ENCODE measurements around the gene RAB8A.
"Not testable (repeated sequence)": the region's sequence is repeated elsewhere in the genome, so short reads cannot be mapped to it uniquely, and the experiment has no call there.

Gene RAB8A

DNA sequence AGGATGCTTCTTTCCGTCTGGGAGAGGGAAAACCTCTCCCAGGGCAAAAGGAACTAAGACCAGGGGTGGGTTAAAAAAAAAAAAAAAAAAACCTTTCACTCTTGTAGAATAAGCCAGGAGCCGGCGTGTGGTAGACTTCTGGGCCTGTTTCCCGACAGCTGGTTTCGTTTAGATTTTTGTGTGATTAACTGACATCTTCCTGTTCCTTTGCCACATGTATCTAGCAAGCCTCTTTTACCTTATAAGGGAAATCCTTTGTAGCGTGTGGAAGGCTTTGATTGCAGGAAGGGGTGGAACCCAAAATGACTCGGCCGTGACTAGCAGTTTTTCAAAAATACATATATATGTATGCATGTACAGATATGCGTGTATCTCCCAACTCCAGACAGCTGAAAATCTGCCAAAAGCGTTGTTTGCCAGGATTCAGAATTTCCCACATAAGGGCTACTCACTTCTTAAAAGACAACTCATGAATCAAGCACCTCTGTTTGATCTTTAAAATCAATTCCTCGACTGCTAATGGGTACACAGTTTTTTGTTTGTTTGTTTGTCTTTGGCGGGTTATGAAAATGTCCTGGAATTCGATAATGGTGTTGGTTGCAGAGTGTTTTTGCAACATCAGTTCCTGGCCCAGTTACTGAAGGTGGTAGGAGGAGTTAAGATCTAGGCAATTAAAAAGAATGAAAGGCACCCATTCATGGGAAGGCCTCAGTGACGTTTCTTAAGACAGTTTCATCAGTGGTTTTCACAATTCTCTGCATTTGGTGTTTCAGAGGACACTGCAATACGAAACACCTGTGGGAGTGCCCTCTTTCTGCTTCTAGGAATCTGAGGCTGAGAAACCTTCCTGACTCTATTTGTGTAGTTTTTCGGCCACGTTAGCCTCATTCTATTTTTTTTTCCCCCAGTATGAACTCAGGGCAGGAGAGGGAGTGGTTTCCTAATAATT lies 32.7 kb upstream of the RAB8A start:
- peak; percentile 94 for DNase-seq

DNA sequence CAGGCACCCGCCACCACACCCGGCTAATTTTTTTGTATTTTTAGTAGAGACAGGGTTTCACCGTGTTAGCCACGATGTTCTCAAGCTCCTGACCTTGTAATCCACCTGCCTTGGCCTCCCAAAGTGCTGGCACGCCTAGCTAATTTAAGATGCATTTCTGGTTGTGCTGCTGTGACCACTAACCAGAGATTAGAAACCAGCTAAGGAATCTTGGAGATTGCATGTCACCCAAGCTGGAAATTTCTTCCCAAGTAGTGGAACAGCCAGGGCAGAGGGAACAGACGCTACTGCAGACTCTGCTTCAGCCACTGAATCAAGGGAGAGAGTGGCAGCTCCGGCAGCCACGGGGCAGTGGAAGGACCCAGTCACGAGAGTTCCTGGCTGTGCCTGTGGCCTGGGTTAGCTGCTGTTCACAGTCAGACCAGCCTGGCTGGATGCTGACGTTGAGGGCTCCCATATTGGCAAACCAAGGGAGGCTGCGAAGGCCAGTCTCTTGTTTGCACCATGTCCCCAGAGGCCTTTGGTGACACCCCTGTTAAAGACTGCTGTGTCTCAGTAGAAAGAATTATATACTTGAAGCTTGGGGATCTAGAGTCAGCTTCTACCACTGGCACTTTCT lies 27.5 kb upstream of the RAB8A start:
- no peak for DNase-seq

DNA sequence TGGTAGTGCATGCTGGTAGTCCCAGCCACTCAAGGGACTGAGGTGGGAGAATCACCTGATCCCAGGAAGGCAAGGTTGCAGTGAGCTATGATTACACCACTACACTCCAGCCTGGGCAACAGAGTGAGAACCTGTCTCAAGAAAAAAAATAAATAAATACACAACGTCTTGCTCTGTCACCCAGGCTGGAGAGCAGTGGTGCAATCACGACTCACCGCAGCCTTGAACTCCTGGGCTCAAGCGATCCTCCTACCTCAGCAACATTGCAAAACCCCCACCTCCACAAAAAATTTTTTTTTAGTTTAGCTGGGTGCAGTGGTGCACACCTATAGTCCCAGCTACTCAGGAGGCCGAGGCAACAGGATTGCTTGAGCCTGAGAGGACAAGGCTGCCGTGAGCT lies 26.6 kb upstream of the RAB8A start:
- DNase-seq, result peak; percentile 38

DNA sequence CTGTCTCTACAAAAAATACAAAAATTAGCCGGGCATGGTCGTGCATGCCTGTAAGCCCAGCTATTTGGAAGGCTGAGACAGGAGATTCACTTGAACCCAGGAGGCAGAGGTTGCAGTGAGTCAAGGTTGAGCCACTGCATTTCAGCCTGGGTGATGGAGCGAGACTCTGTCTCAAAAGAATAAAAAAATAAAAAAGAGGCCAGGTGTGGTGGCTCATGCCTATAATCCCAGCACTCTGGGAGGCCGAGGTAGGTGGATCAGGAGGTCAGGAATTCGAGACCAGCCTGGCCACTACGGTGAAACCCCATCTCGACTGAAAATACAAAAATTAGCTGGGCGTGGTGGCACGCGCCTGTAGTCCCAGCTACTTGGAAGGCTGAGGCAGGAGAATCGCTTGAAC lies 24.3 kb upstream of the RAB8A start:
- DNase-seq, result not testable (repeated sequence)

DNA sequence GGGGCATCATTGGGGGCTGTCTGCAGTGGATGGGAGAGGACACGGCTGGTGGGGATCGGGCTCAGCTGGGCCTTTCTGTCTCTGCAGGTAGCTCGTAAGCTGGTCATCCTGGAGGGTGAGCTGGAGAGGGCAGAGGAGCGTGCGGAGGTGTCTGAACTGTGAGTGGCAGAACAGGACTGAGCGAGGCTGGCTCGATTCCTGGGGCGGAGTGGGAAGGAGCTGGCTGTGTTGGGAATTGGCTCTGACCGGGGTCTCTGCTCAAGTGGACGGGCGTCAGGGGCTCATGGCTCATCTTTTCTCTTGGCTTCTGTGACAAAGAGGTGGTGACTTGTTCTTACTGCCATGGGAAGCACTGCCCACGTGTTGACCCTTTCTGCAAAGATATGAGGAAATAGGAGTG lies 23.7 kb upstream of the RAB8A start:
- no peak for DNase-seq

DNA sequence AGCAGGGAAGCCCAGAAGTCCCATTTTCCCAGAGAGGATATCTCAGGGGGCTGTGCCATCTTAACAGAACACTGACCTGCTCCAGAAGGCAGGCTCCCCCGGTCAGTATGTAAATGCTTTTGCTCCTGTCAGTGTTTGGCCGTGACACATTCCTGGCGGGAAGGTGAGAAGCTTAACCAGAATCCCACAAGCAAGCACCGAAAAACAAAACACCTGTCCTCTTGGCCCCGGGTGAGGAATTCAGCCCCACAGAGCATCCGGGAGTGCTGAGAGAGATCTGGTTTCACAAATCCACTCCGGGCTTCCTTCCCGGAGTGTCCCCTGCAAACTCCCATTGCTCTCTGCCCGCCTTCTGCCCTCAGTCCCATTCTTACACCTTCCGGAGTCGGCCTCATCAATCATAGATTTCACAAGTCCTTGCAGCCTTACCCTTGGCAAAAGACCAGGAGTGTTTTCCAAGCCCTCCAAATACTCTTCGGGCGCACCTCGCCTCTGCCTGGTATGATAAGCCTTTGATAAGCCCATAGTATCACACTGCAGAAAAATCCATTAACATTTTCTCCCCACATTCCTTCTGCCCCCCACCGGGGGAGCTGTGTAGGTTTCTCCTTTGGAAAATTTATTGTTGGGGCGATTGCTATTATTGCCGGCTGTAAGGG lies 23.2 kb upstream of the RAB8A start:
- DNase-seq, result no peak

DNA sequence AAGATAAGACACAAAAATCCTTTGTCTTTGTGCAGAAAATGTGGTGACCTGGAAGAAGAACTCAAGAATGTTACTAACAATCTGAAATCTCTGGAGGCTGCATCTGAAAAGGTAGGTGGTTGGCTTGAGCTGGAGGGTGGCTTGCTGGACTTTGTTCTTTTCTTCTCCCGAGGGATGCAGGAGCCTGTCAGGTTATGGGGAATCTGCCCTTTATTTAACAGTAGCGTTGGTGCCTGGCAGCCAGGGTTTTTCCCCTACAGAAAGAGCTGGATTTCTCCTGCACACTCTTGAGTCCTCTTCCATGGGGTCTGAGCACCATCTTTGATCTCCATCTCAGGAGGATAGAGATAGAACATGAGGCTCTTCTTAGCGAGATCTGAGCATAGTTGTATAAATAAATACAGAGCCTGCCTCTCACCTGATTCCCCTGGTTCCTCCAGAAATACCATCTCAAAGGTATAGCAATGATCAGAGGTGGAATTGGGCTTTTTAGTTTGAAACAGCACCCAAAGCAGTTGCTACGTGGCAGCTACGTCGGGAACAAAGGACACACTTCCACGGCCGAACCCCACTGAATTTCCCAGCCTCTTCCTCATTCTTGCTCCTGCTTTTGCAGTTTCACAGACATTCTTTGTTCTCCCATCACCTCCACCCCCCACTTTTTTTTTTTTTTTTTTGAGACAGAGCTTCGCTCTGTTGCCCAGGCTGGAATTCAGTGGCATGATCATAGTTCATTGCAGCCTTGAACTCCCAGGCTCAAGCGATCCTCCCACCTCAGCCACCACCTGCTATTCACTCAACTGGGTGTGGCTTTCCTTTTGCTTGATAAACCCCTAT lies 22.5 kb upstream of the RAB8A start:
- DNase-seq, result no peak

DNA sequence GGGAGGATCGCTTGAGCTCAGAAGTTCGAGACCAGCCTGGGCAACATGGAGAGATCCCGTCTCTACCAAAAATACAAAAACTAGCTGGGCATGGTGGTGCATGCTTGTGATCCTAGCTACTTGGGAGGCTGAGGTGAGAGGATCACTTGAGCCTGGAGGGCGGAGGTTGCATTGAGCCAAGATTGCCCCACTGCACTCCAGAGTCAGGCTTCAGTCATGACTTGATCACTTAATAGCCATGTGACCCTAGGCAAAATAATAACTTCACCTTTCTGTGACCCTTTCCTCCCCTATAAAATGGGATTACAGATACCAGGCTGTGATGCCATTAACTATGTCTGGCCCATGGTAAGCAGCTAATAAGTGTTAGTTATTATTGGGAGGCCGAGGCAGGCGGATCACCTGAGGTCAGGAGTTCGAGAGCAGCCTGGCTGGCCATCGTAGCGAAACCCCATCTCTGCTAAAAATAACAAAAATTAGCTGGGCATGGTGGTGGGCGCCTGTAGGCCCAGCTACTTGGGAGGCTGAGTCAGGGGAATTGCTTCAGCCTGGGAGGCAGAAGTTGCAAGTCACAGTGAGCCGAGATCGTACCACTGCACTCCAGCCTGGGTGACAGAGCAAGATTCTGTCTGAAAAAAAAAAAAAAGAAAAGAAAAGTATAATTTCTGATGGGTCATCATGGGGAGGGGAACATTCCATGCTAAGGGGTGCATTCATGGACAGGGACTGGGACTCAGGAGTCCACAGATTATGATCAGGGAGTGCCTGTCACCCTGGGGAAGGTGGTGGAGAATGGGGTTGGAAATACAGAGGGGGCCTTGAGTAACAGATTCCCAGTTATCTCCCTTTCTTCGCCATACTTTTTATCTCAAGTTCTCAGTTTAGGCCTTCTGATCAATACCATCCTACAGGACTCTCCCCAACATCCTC lies 19.9 kb upstream of the RAB8A start:
- DNase-seq, result no peak

DNA sequence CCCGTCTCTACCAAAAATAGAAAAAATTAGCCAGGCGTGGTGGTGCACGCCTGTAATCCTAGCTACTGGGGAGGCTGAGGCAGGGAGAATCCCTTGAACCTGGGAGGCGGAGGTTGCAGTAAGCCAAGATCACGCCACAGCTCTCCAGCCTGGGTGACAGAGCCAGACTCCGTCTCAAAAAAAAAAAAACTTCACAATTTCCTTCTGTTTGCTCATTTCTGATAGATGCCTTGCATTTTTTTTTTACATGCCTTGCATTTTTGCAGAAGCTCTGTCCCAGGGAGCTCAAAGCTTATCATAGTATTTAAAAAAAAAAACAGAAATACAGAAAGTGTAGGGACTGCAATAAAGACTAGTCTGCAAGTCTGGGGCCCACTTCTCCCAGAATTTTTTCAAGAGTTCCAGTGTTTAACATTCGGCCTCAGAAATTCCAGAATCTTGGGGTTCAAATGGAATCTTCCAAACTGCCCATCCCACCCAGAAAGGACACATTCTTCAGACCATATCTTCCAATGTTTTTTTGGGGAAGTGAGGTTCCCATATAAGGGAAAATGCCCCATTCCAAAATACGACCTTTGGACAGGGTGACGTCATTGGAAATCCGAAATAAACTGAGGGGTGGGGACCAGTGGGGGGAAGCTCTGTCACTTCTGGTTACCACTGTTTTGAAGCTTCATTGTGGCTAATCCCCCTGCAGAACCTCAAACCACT lies 17.2 kb upstream of the RAB8A start:
- DNase-seq, result no peak

DNA sequence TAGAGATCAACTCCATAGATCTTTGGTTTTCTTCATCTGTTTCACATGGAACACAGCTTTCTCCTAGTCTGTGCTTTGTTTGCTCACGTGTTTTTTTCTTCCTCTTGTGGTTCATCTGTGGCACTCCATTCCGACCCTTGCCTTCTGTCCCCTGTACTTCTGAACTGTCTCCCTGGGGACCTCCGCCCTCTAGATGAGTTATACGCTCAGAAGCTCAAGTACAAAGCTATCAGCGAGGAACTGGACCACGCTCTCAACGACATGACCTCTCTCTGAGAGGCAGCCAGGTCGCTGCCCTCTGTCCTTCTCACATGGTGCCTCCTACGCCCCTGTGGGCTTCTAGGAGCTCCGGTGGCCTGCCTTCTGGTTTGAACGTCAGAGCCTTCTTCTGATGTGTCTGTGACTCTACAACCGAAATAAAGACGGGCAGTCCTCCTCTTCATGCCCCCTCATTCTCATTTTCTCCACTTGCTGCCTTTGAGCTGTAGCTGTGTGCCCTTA lies 16.6 kb upstream of the RAB8A start:
- DNase-seq, result no peak

DNA sequence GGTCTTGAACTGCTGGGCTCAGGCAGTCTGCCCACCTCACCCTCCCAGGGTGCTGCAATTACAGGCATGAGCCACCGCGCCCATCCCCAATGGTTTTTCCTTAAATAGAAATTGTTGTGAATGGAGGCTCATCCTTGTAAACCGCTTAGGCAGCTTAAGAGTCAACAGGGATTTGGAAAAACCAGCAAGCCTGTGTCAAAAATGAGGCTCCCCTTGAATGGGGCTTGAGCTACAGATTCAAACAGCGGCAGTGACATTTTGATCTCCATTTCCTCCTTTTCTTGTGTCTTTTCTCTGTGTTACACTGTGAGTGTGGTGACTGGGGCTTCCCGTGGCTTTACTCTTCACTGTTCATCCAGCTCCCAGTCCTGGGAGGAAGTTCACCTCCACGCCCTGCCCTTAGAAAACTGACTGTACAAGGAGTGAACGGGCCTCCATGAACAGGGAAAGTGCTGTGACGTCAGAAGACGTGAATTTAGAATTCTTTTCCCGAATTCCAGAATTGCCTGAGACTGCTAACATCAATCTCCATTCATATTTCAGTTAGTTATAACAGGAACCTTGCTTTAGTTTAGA lies 15.3 kb upstream of the RAB8A start:
- no peak for DNase-seq

DNA sequence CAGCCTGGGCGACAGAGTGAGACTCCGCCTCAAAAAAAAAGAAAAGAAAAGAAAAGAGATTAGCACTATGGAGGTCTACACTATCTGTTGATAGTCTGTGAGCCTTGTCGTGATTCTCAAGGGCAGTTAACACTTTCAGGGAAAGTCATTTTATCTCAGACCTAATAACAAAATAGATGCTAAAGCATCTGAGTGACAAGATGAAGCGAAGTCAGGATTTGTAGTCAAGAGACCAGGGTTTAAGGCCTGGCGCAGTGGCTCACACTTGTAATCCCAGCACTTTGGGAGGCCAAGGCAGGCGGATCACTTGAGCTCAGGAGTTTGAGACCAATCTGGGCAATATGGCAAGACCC lies 13.3 kb upstream of the RAB8A start:
- DNase-seq, result no peak

DNA sequence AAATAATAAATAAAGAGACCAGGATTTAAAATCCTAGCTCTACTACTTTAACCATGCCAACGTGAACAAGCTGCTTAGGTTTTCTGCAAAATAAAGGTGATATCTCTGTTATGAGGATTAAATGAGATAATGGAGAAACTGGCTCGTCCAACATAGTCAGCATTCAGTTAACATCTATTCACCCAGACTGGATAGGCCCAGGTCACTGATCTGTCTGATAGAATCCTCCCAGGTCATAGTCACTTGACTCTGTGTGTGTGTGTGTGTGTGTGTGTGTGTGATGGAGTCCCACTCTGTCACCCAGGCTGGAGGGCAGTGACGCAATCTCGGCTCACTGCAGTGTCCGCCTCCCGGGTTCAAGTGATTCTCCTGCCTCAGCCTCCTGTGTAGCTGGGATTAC lies 12.9 kb upstream of the RAB8A start:
- no peak for DNase-seq

DNA sequence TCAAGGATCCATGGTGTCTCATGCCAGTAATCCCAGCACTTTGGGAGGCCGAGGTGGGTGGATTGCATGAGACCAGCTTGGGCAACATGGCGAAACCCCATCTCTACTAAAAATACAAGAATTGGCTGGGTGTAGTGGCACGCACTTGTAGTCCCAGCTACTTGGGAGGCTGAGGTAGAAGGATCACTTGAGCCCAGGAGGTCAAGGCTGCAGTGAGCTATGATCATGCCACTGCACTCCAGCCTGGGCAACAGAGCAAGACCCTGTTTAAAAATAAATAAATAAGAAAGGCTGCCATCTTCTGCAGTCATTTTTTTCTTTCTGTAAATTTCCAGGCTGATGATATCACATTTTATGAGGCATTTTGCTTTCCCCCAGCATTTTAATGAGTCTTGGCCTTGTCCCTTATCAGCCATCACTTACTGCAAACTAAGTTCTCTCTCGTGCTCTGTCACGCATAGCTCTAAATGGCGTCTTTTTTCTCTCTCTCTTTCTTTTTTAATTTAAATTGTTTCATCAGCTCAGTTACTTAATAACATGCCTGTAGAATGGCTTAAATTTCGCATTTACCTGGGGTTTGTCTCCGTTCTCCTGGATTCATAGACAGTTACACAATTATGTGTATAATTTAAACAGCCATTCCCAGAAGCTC lies 12.2 kb upstream of the RAB8A start:
- DNase-seq, result not testable (repeated sequence)

DNA sequence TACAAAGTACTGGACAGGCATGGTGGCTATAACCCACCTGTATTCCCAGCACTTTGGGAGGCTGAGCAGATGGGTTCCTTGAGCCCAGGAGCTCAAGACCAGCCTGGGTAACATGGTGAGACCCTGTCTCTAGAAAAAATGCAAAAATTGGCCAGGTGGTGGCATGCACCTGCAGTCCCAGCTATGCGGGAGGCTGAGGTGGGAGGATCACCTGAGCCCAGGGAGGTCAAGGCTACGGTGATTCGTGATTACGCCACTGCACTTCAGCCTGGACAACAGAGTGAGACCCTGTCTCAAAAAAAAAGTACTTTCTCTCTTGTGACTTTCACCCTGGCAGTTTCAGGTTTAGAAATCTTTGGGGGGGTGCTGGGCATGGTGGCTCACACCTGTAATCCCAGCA lies 11.2 kb upstream of the RAB8A start:
- DNase-seq, result no peak

DNA sequence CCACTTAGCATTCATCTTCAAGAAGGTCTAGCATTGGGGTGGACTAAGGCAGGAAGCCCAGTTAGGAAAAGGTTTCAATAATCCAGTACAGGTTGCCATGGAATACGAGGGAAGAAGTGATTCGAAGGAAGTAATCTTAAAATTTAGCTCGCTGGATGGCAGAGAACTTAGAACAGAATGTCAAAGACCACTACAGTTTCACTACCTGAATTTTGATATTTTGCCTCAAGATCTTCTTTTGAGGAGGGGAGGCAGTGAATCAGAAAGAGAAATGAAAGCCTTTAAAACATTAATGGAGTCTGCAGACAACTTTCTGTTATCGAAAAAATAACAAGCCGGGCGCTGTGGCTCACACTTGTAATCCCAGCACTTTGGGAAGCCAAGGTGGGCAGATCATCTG lies 7.0 kb upstream of the RAB8A start:
- no peak for DNase-seq

DNA sequence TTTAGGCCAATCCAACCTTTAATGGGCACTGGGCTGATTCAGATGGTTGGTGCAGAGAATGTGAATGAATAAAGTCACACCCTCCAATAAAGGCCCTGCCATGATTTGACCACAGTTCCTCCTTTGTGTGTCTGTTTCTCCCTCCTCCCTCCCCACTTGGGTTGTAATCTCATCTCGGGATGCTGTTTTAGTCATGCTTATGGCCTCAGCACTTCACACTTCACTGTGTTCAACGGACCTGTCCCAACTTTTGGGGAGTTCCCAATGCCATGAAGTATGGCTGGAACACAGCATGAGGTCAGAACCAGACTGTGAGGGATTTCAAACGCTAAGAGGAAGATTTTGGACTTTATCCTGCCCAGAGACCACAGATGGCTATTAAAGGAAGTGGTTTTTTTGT lies 5.6 kb upstream of the RAB8A start:
- peak; percentile 57 for DNase-seq

DNA sequence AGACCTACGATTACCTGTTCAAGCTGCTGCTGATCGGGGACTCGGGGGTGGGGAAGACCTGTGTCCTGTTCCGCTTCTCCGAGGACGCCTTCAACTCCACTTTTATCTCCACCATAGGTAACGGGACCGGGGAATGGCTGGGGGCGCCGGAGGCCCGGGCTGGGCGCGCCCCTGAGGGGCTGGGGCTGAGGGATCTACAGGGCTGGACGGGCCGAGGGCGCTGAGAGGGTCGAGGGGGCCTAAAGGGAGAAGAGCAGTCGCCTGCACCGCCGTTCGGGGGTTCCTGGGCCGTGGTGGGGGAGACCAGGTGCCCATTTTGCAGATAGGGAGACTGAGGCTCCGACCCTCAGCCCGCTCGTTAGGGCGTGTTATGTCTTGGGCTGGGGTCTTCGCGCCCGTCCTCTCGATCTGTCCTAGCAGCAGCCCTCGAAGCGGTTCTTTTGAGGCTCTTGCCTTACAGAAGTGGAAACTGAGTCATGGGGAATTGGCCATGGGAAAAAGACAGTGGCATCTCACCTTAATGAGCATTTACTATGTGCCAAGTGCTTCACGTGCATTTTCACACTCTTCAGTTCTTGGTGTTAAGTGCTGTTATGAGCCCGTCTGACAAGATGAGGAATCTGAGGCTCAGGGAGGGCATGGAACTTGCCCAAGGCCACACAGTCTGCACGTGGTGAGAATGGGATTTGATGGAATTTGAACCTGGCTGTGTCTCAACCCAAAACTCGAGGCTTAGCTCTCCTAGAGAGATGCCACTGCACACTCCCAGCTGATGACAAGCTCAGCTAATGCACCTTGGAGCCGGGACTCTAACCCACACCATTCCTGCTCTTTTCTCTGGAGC lies 442 bp downstream of the RAB8A start:
- DNase-seq, result no peak

DNA sequence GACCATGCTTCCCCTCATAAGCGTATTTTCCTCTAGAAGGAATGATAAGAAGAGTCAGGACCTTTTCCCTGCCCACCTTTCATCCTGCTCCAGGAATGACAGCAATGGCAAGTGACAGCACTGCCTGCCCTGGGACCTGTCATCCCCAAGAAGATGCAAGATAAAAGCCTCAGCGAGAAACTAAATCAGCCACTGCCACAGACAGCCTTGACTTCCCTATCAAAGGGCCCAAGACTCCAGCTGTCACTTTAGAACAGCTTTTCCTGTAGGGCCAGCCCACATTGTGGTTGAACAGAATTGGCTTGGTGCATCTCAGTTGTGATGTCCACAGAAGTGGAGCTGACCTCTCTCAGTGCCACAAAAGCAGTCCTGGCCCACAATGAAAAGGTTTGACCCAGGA lies 1.1 kb downstream of the RAB8A start:
- no peak for DNase-seq
